Middle frontal gyrus (tissue), 1 donor: ENCODE measurements around the gene ZC2HC1B.

ENCODE experiments used
- DNase-seq: peaks from one replicate; pipeline ENCODE4 v3.0.0-alpha.2; 2015; ENCODE audit warnings: low spot score; ENCODE audit errors: extremely low spot score

Gene ZC2HC1B

DNA sequence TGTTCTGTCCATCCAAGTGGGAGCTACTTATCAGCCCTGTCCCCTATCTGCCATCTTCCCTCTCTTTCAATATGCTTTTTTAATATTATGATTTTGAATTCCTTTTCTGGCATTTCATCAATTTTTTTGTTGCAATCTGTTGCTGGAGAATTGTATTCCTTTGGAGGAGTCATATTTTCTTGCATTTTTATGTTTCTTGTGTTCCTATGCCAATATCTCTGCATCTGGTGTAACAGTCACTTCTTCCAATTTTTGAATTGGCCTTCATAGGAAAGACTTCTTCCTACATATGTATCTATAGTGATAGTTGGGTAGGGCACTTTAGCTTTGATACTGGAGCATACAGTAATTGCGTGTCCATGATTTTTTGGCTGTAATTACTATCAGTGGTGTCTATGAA lies 70.1 kb downstream of the ZC2HC1B start:
- no peak for DNase-seq

DNA sequence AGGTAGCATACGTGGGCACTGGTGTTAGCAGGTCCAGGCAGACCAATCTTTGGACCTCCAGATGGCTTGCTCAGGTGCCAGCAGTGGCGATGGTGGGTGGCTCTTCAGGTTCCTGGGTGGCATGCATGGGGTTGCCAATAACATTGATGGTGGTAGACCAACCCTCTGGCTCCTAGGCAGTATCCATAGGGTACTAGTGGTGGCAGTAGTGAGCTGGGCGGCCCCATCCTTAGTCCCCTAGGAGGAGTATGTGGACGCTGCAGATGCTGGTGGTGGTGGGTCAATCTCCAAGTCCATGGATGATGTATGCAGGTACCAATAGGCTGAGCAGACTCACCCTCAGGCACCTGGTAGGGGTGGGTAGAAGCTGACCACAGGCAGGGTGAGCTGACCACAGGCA lies 70.6 kb downstream of the ZC2HC1B start:
- no peak for DNase-seq

DNA sequence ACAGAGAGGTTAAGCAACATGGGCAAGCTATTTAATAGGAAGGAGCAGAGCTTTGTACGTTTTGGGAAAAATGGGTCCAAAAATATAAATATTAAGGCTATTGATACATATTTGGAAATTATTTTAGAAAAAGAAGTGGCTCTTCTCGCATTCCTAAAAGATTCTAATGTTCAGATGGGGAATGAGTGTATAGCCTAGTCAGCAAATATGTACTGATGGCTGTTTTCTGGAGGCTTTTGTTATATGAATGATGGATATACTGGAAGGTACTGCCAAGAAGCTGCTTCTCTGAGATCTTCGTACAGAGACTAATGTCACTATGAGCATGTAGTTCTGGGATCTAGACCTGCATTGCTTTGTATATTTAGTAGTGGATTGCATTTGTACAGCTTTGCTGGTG lies 72.1 kb downstream of the ZC2HC1B start:
- DNase-seq: no peak

DNA sequence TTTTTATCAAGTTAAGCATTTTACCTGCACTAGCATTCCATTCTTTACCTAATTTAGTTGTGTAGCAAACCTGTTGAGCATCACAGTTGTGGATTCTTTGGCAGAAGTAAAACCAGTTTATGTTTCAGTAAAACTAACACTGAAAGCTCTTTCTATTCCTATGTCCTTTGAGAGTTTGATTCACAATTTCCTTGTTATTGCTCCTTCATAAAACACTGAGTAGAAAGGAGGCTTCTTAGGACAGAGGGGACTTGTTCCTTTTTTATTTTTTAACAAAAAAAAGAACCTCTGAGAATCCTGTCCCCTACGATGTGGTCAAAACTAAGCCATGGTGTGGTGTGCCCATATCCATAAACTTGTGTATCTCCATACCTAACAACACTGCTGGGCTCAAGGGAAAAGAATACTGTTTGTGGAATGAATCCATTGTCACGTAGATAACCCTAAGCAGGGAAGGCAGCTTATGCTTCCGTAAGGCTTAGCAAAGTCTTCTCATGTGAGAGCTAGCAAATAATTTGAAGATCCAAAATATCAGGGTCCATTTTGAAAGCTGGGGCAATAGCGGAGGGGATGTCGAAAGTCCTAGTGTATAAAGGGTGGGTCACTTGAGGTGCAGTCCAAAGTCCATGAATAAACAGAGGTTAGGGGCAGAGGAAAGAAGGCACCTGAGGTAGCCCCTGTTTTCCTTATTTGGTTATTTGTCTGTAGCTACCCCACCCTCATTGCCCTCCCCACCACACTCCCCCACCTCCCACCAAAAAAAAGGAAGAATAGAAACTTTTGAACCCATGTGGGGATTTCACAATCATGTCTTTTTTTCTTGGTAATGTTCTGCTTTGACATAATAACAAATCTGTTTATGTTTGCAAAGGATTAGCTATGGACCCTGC lies 72.7 kb downstream of the ZC2HC1B start:
- DNase-seq: no peak

DNA sequence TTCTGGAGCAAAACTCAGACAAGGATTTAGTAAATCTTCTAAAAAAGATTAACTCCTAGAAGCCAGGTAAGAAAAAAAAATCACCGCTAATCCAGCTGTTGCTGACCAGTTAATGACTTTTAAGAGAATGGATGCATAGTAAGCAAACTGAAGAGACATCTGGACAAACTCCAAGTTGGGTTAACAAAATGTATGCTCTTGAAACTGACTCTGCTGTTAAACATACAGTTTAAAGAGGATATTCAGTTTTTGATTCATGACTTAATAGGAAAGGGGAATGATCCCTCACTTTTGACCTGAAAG lies 73.3 kb downstream of the ZC2HC1B start:
- no peak for DNase-seq

DNA sequence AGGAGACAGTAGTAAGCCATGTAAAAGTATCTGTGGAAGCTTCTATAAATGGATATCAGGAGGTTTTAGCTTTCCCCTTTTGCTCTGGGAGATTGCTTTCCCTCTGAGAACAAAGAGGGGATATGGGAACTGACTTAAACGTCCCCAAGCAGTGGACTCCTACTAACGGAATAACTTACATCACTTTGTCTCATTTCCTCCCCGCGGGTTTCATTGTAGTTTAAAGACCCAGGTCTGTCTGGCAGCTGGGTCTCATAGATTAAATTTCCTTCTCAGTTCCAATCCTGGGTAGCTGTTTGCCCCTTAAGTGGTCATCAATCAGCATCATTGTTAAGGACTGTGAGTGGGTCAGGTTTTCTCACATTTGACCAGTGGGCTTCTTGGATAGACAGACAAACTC lies 75.1 kb downstream of the ZC2HC1B start:
- no peak for DNase-seq

DNA sequence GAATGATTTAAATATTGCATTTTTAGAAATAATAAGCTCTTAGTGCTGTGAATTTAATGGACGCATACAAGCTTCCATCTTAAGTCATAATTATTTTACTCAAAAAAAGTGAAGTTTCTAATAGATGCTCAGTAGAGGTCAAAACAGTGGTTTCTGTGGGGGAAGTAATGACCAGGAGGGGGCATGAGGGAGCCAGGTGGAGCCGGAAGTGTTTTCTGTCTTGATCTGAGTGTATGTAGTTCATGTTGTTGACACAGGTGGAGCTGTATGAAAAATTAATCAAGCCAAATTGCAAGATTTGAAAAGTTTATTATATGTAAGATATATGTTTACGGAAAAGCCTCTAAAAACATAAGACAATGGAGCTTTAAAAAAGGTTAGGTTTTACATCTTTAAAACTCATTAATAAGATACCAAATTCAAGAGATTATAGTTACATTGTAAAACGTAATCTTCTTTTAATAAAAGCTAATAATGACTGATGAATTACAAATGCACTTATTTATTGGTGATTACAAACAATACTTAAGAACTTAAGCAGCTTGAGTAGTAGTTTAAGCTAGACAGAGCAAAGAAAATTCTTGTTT lies 75.8 kb downstream of the ZC2HC1B start:
- no peak for DNase-seq

DNA sequence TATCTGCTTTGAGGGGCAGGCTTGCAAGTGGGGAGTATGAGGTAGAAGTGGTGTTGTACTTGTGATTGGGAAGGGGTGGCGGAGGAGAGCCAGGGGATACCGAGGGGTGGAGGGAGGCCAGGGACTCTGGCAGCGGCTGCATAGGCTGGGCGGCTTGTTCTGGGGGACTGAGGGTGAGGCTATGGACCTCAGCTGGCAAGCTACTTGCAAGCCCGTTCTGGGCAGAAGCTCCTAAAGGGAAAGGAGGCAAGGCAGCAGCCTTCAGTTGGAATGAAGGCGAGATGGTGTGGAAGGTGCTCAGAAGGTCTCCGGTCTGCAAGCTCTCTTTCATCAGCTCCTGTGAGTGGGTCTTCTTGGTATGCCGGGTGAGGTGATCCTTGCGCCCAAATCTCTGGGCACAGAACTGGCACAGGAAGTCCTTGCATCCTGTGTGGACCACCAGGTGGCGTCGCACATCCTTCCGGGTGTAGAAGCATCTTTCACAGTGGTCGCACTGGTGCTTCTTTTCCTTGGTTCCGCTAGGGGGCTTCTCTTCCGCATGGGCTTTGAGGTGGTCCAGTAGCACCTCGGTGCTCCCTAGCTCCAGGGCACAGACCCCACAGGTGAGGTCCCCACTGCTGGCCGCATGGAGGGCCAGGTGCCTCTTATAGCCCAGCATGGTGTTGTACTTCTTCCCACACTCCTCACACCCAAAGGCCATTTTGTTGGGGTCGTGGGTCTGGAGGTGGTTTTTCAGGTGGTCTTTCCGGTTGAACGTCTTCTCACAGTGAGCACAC lies 77.8 kb downstream of the ZC2HC1B start:
- DNase-seq: no peak

- no peak for DNase-seq
Observed at GRCh38 chr6:143948208-143948607, 83.9 kb downstream of the ZC2HC1B start.

- no peak for DNase-seq
Observed at GRCh38 chr6:143949535-143949934, 85.3 kb downstream of the ZC2HC1B start.

DNA sequence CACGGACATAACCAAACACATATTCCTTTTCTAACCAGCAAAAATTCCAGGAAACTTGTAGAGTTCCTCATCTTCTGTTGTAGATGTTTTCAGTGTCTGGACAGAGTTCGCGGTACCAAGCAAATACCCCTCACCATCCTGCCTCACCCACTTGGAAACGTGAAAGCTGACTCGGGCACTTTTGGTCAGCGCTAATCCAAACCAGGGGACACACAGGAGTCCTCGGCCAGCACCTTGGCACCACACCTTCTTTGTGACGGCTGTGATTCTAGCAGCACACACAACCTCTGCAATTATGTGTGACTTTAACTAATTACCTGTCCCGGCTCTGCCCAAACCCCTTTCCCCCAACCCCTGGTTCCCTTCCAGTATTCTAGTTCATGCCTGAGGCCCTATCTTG lies 85.7 kb downstream of the ZC2HC1B start:
- DNase-seq: no peak

GRCh38 chr6:143950875-143951274 lies 86.6 kb downstream of the ZC2HC1B start:
- no peak for DNase-seq

- DNase-seq: peak; percentile 31
Observed at GRCh38 chr6:143952060-143952778, 87.9 kb downstream of the ZC2HC1B start.

DNA sequence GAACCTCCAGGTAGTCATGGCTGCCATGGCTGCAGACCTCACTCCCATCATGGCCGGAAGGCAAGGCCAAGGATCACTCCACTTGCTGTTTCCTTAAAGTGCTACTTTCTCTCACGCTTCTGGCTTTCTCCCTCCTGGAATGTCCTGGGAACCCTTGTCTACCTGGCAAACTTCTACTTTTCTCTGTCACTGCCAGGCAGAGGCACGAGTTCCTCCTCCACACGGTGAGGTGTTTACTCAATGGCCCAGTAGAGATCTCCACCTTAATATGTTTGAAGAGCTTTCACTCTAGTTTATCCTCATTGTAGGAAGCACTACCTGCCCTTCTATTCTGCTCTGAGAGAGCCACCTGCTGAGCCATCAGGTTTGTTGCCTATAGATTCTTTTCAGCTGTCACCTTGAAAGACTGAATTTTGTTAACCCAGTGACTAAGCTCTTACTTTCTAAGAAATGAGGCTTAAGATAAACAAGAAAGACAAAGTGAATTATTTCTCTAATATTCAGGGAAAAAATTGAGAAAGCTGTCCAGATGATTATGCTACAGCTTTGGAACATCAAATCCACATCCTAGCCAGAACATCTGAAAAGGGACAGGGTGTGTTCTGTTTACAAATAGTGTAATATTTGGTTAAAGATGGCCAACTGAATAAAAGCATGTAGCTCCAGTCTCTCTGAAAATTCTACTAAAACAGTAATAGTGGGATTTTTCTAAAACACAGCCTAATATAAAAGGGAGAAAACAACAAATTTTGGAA lies 88.8 kb downstream of the ZC2HC1B start:
- no peak for DNase-seq

DNA sequence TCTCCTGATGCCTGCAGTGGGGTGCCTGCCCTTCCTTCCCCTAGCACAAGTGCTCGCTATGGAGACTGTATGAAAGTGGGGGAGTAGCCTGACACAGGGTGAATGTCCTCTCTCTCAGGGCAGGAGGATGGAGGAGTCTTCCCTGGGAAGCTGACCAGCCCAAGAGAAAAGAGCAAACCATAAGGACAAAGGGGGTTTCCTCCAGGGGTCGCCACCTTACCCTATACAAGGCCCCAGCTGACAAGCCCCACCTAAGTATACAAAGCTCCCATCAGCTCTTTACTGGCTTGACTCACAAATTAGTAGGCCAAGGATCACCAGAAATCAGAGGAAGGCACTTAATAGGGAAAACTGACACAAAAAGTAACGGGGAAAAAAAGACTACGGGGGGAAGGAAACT lies 89.6 kb downstream of the ZC2HC1B start:
- no peak for DNase-seq

GRCh38 chr6:143955971-143956370 lies 91.7 kb downstream of the ZC2HC1B start:
- DNase-seq: no peak

DNA sequence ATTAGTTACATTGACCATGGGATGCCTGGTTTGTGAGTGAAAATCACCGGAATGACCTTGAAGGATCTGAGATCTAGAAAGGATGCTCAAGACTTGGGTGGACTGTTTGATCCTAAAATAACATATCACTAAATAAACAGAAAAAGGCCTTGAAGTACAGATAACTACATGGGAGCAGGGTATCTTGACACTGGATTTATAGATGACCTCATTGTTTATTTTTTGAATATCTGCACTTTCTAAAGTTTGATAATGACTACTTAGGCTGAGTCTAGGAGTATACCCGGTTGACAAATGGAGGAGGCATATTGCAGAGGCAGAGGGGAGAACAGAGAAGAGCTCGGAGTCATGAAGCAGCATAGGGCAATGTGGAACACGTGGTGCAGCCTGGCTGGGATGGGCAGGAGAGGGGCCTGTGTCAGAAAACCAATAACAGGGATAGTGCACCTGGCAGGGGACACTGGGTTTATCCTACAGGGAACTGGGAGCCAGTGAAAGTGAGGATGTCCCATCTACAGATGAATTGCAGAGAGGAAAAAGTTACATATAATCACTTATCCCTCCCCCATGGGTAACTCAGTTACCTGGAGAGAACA lies 93.5 kb downstream of the ZC2HC1B start:
- DNase-seq: no peak

- no peak for DNase-seq
Observed at GRCh38 chr6:143958839-143959399, 94.6 kb downstream of the ZC2HC1B start.

GRCh38 chr6:143959927-143960326 lies 95.7 kb downstream of the ZC2HC1B start:
- DNase-seq: no peak

- no peak for DNase-seq
Observed at GRCh38 chr6:143961066-143961465, 96.8 kb downstream of the ZC2HC1B start.
